HEK293 (cell line): ENCODE measurements around the gene DCHS1.
A peak's percentile ranks its signal among the peaks of the same experiment; 100 is the strongest.

ENCODE experiments used
- CTCF ChIA-PET: fragments of 350-600 bp; formaldehyde crosslinking; extraction: SDS; loops from one replicate; lab custom pipeline; 2021; ENCODE audit warnings: antibody characterized with exemption; lab: Yijun Ruan, JAX
- POLR2A ChIA-PET: fragments of 300-600 bp; formaldehyde crosslinking; extraction: SDS; loops from one replicate; lab custom pipeline; 2020; ENCODE audit warnings: antibody characterized with exemption, inconsistent platforms; lab: Yijun Ruan, JAX
- H3K27ac ChIP-seq: fragments of 200-500 bp; sonication (Bioruptor generic); 2 replicates; pipeline ENCODE4 v1.5.1; 2014; ENCODE audit warnings: low read depth, low read length, control low read depth, inconsistent platforms; ENCODE audit errors: extremely low read depth
- H3K36me3 ChIP-seq, 2 experiments: fragments of 200-500 bp in 1 of 2; sonication (Bioruptor generic) in 1 of 2; 1 replicate in 1 of 2; 2 replicates in 1 of 2; pipeline ENCODE4 v1.5.1; 2014 to 2017; ENCODE audit warnings: inconsistent platforms in 2 of 2, low read length in 2 of 2; ENCODE audit not compliant: control insufficient read depth in 2 of 2, insufficient read depth in 1 of 2
- H3K4me1 ChIP-seq: fragments of 200-500 bp; sonication (Bioruptor generic); 2 replicates; pipeline ENCODE4 v1.5.1; 2014; ENCODE audit warnings: mild to moderate bottlenecking, low read length, inconsistent platforms; ENCODE audit not compliant: control insufficient read depth, insufficient read depth
- H3K4me3 ChIP-seq: 2 replicates; pipeline ENCODE4 v1.5.1; 2011; ENCODE audit warnings: low read depth, mild to moderate bottlenecking, control low read depth, low read length, moderate library complexity
- H3K9me3 ChIP-seq: fragments of 200-500 bp; sonication (Bioruptor generic); 2 replicates; pipeline ENCODE4 v1.5.1; 2014; ENCODE audit warnings: low read depth, low read length, inconsistent platforms; ENCODE audit not compliant: control insufficient read depth, insufficient read depth
- CTCF ChIP-seq: fragments of 450-650 bp; formaldehyde crosslinking; IDR thresholded peaks from 2 replicates; pipeline ENCODE4 v1.5.1; 2016; ENCODE audit warnings: missing biosample characterization, missing genetic modification characterization
- HOXD13 ChIP-seq: sonication (generic); formaldehyde crosslinking; IDR thresholded peaks from 2 replicates; pipeline ENCODE4 v1.8.0; 2022; ENCODE audit warnings: missing genetic modification reagents, borderline replicate concordance
- SETDB1 ChIP-seq: IDR thresholded peaks from one replicate; pipeline ENCODE4 v1.6.1; 2017; ENCODE audit warnings: mild to moderate bottlenecking, low read length, moderate library complexity, mixed read lengths; ENCODE audit not compliant: insufficient read length
- ZBTB20 ChIP-seq: fragments of 450-650 bp; formaldehyde crosslinking; IDR thresholded peaks from 2 replicates; pipeline ENCODE4 v1.5.1; 2016; ENCODE audit warnings: missing biosample characterization, missing genetic modification characterization
- ZNF10 ChIP-seq: fragments of 450-650 bp; formaldehyde crosslinking; IDR thresholded peaks from 2 replicates; pipeline ENCODE4 v1.5.1; 2017; ENCODE audit warnings: missing biosample characterization, missing genetic modification characterization
- ZNF560 ChIP-seq: fragments of 450-650 bp; formaldehyde crosslinking; IDR thresholded peaks from 2 replicates; pipeline ENCODE4 v1.5.1; 2017; ENCODE audit warnings: missing biosample characterization, missing genetic modification characterization, borderline replicate concordance
- ZNF610 ChIP-seq: fragments of 450-650 bp; formaldehyde crosslinking; IDR thresholded peaks from 2 replicates; pipeline ENCODE4 v1.5.1; 2016; ENCODE audit warnings: missing biosample characterization, missing genetic modification characterization, borderline replicate concordance
- ZNF624 ChIP-seq: fragments of 450-650 bp; formaldehyde crosslinking; IDR thresholded peaks from 2 replicates; pipeline ENCODE4 v1.5.1; 2017; ENCODE audit warnings: missing biosample characterization, missing genetic modification characterization
- ZNF660 ChIP-seq: fragments of 450-650 bp; IDR thresholded peaks from 2 replicates; pipeline ENCODE4 v1.5.1; 2018; ENCODE audit warnings: missing biosample characterization, mild to moderate bottlenecking, missing genetic modification characterization
- TF ChIP-seq, protein P1 (sequence below): fragments of 450-650 bp; IDR thresholded peaks from 2 replicates; pipeline ENCODE4 v1.5.1; 2018; ENCODE audit warnings: missing biosample characterization, missing genetic modification characterization
- TF ChIP-seq, protein P2 (sequence below): fragments of 450-650 bp; formaldehyde crosslinking; conservative IDR thresholded peaks from 2 replicates; pipeline ENCODE4 v1.5.1; 2016; ENCODE audit warnings: low read depth, missing biosample characterization, missing genetic modification characterization
- TF ChIP-seq, protein P3 (sequence below): fragments of 450-650 bp; formaldehyde crosslinking; IDR thresholded peaks from 2 replicates; pipeline ENCODE4 v1.5.1; 2017; ENCODE audit warnings: missing biosample characterization, missing genetic modification characterization

The DCHS1 gene

DNA sequence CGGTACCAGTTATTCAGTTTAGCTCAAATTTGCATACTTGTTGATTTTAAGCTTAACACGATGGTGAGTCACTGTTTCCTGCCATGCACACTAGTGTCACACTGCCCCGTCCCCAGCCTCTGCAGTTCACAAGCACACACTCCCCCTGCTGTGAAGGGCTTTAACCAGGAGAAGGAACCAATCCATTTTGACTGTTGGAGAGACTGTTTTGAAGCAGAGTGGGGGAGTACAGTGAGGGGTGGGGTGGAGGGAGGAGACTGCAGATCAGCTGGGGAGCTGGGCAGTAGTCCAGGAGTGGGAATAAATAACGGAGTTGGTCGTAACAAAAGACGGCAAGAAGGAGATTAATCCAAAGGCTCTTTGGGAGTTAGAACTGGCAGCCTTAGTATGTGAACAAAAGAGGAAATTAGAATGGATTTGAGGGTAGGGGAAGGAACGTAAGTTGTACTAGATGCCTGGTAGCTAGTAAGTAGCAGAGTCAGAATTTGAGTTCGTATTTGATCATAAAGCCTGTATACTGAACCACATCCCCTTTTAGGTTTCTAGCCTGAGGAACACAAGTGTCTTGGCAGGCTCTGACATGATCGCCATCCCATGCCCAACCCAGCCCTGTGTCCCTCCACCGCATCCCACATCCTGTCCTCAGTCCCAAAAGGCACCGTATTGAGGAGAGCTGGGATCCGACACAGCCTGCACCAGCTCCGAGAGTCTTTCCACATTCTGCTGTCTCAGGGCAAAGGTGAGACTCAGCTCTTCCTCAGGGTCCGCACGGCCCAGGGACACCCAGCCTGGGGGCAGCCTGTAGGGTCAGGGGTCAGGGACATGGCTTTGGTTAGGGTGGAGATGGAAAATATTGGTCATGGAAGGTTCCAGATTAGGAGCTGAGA, 37.2 kb downstream of the DCHS1 start (continued):
- no peak for TF ChIP-seq SETDB1
- TF ChIP-seq, protein P1, sequence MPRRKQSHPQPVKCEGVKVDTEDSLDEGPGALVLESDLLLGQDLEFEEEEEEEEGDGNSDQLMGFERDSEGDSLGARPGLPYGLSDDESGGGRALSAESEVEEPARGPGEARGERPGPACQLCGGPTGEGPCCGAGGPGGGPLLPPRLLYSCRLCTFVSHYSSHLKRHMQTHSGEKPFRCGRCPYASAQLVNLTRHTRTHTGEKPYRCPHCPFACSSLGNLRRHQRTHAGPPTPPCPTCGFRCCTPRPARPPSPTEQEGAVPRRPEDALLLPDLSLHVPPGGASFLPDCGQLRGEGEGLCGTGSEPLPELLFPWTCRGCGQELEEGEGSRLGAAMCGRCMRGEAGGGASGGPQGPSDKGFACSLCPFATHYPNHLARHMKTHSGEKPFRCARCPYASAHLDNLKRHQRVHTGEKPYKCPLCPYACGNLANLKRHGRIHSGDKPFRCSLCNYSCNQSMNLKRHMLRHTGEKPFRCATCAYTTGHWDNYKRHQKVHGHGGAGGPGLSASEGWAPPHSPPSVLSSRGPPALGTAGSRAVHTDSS (tag by site-specific recombination): no peak
- no peak for TF ChIP-seq ZNF624
- 0 out of 2 replicates have a peak, but pooled peaks have one; percentile 26 for TF ChIP-seq ZNF660
- TF ChIP-seq HOXD13: no peak
- TF ChIP-seq, protein P2, sequence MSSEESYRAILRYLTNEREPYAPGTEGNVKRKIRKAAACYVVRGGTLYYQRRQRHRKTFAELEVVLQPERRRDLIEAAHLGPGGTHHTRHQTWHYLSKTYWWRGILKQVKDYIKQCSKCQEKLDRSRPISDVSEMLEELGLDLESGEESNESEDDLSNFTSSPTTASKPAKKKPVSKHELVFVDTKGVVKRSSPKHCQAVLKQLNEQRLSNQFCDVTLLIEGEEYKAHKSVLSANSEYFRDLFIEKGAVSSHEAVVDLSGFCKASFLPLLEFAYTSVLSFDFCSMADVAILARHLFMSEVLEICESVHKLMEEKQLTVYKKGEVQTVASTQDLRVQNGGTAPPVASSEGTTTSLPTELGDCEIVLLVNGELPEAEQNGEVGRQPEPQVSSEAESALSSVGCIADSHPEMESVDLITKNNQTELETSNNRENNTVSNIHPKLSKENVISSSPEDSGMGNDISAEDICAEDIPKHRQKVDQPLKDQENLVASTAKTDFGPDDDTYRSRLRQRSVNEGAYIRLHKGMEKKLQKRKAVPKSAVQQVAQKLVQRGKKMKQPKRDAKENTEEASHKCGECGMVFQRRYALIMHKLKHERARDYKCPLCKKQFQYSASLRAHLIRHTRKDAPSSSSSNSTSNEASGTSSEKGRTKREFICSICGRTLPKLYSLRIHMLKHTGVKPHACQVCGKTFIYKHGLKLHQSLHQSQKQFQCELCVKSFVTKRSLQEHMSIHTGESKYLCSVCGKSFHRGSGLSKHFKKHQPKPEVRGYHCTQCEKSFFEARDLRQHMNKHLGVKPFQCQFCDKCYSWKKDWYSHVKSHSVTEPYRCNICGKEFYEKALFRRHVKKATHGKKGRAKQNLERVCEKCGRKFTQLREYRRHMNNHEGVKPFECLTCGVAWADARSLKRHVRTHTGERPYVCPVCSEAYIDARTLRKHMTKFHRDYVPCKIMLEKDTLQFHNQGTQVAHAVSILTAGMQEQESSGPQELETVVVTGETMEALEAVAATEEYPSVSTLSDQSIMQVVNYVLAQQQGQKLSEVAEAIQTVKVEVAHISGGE: peak; percentile 52; the same call in 1 of the 2 replicates
- no peak for TF ChIP-seq ZNF560
- TF ChIP-seq, all 188 proteins: peak for 6

- TF ChIP-seq HOXD13 (no peak), CTCF (tag by site-specific recombination) (no peak), ZNF10 (tag by site-specific recombination) (no peak), ZBTB20 (no peak), ZNF610 (tag by site-specific recombination) (no peak)
- TF ChIP-seq, protein P3, sequence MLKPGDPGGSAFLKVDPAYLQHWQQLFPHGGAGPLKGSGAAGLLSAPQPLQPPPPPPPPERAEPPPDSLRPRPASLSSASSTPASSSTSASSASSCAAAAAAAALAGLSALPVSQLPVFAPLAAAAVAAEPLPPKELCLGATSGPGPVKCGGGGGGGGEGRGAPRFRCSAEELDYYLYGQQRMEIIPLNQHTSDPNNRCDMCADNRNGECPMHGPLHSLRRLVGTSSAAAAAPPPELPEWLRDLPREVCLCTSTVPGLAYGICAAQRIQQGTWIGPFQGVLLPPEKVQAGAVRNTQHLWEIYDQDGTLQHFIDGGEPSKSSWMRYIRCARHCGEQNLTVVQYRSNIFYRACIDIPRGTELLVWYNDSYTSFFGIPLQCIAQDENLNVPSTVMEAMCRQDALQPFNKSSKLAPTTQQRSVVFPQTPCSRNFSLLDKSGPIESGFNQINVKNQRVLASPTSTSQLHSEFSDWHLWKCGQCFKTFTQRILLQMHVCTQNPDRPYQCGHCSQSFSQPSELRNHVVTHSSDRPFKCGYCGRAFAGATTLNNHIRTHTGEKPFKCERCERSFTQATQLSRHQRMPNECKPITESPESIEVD (tag by site-specific recombination): no peak
- ChIA-PET POLR2A (interaction anchor here (1.0 kb wide), 1 partner anchor 66 kb away, joined by 3 read pairs; the partner anchor contains the start of gene MRPL17), CTCF (interaction anchor here (0.9 to 1.3 kb wide), 2 partner anchors 10 to 66 kb away, joined by 3 to 4 read pairs; partner anchors contain the start of gene MRPL17)
- peaks cover 0 to 38% of the 10 kb centered on the region in 2 experiments; a peak in 1 of 3 replicates for H3K36me3 ChIP-seq
- no peak overlapping the region for H3K4me3 ChIP-seq
- 0 out of 2 replicates have a peak, but pooled peaks cover 4% of the 10 kb centered on the region for H3K4me1 ChIP-seq
- H3K27ac ChIP-seq: no peak overlapping the region
- no peaks in the 10 kb centered on the region for H3K9me3 ChIP-seq
Observed at GRCh38 chr11:6617315-6617781, 38.3 kb downstream of the DCHS1 start.
